ENCODE results near the gene WWTR1.

WWTR1 gene

DNA sequence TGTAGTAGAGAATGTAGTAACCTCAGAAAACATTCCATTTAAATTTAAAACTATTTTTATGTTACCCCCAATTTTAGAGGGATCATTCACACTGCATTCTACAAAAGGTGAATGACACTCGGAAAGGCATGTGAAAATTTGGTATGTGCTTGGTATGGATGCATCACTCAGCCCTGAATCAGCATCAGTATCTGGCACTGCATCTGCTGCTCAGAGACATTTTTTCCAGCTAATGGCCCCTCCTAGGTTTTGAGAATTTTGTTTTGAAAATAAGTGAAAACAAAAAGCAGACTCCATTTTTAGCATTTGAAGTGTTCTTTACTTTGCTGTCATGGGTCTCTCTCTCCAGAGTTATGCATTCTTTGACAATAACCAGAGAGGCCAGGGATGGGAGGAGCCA, 15.6 kb upstream of the WWTR1 start:
- in situ Hi-C loops (cut with HindIII; ENCODE audit: low pct_ligation_motif_present, low sequenced_read_pairs), result no loop called here
- no peak overlapping the region for H3K4me3 ChIP-seq (ENCODE audit: low read depth, low read length)
- TF ChIP-seq, protein P1, sequence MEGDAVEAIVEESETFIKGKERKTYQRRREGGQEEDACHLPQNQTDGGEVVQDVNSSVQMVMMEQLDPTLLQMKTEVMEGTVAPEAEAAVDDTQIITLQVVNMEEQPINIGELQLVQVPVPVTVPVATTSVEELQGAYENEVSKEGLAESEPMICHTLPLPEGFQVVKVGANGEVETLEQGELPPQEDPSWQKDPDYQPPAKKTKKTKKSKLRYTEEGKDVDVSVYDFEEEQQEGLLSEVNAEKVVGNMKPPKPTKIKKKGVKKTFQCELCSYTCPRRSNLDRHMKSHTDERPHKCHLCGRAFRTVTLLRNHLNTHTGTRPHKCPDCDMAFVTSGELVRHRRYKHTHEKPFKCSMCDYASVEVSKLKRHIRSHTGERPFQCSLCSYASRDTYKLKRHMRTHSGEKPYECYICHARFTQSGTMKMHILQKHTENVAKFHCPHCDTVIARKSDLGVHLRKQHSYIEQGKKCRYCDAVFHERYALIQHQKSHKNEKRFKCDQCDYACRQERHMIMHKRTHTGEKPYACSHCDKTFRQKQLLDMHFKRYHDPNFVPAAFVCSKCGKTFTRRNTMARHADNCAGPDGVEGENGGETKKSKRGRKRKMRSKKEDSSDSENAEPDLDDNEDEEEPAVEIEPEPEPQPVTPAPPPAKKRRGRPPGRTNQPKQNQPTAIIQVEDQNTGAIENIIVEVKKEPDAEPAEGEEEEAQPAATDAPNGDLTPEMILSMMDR (IDR thresholded peaks at IDR 0.05; ENCODE audit: low read depth, low read length, missing control alignments), result no peak
- H3K36me3 ChIP-seq (replicated peaks), result no peaks in the 10 kb centered on the region
- DNase-seq, result no peak
- no peaks in the 10 kb centered on the region for H3K27me3 ChIP-seq (replicated peaks)
- no peak overlapping the region for H3K27ac ChIP-seq

DNA sequence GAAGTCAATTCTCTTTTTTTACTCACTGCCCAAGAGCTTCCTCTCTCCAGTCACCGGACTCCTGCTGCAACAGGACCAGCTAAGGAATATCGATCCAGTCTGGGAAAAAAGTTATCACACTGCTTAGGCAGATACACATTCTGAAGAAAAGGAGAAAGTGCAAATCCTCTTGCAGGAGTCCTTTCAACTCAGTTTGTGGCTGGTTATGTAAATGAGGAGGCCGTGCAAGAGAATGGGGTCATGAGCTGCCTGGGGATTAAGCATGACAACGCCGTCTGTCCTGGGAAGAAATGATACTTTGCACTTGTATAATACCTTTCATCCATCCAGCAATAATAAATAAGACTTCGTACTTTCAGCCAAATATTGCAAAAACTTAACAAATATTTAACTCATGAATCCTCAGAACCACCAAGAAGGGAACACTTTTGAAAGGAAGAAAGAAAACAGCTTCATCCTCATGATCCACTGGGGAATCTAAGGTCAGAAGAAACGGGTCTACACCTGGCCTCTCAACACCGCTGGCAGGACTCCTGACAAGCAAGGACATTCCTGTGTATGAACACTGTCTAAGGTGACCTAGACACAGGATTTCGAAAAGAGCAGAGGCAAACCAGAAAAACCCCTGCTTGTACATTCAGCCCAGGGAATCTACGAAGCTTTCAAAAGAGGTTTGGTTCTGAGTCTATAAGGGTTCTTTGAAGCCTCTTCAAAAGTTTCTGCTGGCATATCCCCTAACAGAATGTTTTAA, 13.1 kb upstream of the WWTR1 start:
- in situ Hi-C loops (cut with HindIII; ENCODE audit: low pct_ligation_motif_present, low sequenced_read_pairs), result no loop called here
- H3K27ac ChIP-seq, result no peak overlapping the region
- H3K27me3 ChIP-seq (replicated peaks), result no peaks in the 10 kb centered on the region
- no peak for DNase-seq
- no peaks in the 10 kb centered on the region for H3K36me3 ChIP-seq (replicated peaks)
- H3K4me3 ChIP-seq (ENCODE audit: low read depth, low read length), result no peak overlapping the region
- TF ChIP-seq, protein P1 (IDR thresholded peaks at IDR 0.05; ENCODE audit: low read depth, low read length, missing control alignments), result no peak

DNA sequence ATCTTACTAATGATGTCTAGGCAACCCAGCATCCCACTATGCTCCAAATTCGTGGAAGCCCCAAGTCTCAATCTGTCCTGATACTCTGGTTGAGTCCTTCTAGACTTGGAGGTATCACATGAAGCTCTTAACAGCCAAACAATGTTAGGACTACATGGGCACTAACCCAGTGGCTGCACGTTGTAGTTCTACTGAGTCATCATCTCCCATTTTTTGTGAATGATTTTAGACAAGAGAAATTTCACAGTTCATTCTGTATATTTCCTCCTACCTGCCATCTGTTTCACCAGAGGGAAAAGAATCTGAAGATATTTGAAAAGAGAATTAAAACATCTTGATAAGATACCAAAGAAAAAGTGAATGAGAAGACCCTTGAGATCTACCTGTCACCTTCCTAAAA, 9.8 kb upstream of the WWTR1 start:
- H3K4me3 ChIP-seq (ENCODE audit: low read depth, low read length), result no peak overlapping the region
- in situ Hi-C loops (cut with HindIII; ENCODE audit: low pct_ligation_motif_present, low sequenced_read_pairs), result no loop called here
- H3K36me3 ChIP-seq (replicated peaks), result no peaks in the 10 kb centered on the region
- DNase-seq, result no peak
- no peaks in the 10 kb centered on the region for H3K27me3 ChIP-seq (replicated peaks)
- TF ChIP-seq, protein P1 (IDR thresholded peaks at IDR 0.05; ENCODE audit: low read depth, low read length, missing control alignments), result no peak
- no peak overlapping the region for H3K27ac ChIP-seq

DNA sequence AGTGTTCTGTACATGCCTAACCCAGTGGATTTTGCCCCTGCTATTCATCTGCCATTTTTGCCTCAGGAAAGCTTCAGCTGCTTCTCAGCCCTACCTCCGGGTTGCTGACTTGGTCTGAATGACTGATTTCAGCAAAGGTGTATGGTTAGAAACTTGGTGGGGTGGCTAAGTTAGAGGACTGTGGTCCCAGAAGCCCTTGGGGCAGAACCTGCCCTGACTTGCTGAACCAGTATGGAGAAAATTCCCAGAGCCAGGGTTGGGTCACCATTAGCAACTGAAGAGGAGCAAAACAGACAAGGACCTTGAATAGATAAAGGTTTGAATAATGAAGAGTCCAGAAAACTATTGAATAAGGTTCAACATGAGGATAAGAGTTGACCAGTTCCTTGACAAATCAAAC, 6.1 kb upstream of the WWTR1 start:
- H3K4me3 ChIP-seq (ENCODE audit: low read depth, low read length), result no peak overlapping the region
- H3K27ac ChIP-seq, result no peak overlapping the region
- no peak for DNase-seq
- TF ChIP-seq, protein P1 (IDR thresholded peaks at IDR 0.05; ENCODE audit: low read depth, low read length, missing control alignments), result no peak
- H3K36me3 ChIP-seq (replicated peaks), result no peaks in the 10 kb centered on the region
- in situ Hi-C loops (cut with HindIII; ENCODE audit: low pct_ligation_motif_present, low sequenced_read_pairs), result no loop called here
- H3K27me3 ChIP-seq (replicated peaks), result no peaks in the 10 kb centered on the region

DNA sequence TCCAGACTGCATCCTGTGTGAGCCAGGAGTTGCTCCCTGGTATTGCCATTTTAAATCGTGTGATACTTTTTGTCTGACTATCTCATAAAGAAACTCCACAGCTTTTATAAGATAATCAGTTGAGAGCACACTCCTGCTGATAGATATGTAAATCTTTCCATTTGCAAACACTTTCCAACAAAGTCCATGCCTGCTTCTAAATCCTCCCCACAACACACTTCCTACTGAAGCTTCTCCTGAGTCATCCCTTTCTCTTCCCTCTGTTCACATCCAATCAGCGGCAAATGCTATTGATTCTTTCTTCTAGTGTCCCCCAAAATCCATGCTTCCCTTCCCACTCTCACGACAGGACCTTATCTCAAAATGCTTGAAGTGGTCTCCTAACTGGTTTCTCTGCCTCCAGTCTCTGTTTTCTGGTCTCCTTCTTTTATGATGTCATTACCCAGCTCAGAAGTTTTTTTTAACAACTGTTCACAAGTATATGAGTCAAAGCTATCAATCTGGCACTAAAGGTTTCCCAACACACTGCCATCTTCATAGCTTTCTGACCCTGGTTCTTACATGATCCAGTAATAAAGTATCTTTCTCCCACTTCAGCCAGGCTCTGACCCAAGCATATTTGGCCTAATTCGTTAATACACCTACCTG, 4.5 kb upstream of the WWTR1 start:
- in situ Hi-C loops (cut with HindIII; ENCODE audit: low pct_ligation_motif_present, low sequenced_read_pairs), result no loop called here
- H3K27me3 ChIP-seq (replicated peaks), result no peaks in the 10 kb centered on the region
- no peak overlapping the region for H3K4me3 ChIP-seq (ENCODE audit: low read depth, low read length)
- no peak for DNase-seq
- TF ChIP-seq, protein P1 (IDR thresholded peaks at IDR 0.05; ENCODE audit: low read depth, low read length, missing control alignments), result no peak
- H3K27ac ChIP-seq, result no peak overlapping the region
- H3K36me3 ChIP-seq (replicated peaks), result no peaks in the 10 kb centered on the region

Data from brain microvascular endothelial cell (primary cell).